ENCODE measurements around the gene IRAK2. TPM values are rescaled to one million over a fixed set of nuclear protein-coding genes. Genes with fewer than 3 reads are reported as not detected.

IRAK2 gene
- total RNA-seq, 4 donors from 2014 or later: 4.4 to 23.3 (median 9.6) TPM

GRCh38 chr3:10235551-10235950 is 70.8 kb downstream of the IRAK2 start:
- no peaks in the 10 kb centered on the region for H3K9me3 ChIP-seq
- H3K27ac ChIP-seq: no peak overlapping the region
- 75 to 92% methylated on average over 5 to 6 of the region's 6 CpGs for WGBS, 2 donors
- no peaks in the 10 kb centered on the region for H3K27me3 ChIP-seq
- no peak overlapping the region for H3K4me3 ChIP-seq
- intact Hi-C loops (cut with DNase I): no loop called here
- TF ChIP-seq CTCF (IDR thresholded peaks at IDR 0.05): no peak
- TF ChIP-seq POLR2A (IDR thresholded peaks at IDR 0.05): no peak
- no peaks in the 10 kb centered on the region for H3K4me1 ChIP-seq
- H3K36me3 ChIP-seq: peaks cover 8 to 76% (median 15%) of the 10 kb centered on the region in 3 donors
- no peak for DNase-seq

DNA sequence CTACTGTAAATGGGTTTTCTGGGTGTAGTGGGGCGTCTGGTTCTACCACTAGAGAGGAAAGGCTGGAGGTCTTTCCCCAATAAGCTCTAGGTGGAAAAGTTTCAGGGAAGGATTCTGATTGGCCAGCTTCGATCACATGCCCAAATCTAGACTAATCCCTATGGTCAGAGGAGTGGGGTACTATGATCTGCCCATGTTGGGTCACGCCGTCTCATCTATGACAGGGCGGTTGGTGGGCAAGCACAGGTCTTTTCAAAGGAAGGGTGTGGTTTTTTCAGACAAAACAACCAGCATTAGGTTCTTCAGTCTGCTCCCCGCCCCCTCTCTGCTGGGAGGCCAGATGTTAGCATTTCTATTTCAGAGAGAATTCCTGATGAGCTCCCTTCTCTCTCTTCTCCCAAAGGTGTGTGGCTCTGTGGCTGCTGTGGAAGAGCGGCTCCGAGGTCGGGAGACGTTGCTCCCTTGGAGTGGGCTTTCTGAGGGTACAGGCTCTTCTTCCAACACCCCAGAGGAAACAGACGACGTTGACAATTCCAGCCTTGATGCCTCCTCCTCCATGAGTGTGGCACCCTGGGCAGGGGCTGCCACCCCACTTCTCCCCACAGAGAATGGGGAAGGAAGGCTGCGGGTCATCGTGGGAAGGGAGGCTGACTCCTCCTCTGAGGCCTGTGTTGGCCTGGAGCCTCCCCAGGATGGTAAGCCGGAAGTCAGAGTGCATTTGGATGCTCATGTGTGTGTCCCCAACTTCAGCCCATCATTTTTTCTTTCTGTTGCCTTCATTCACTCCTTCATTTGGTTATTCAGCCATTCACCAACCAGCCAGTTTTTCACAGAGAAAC is 73.8 kb downstream of the IRAK2 start:
- Histone ChIP-seq H3K36me3 (peaks cover 8 to 75% (median 15%) of the 10 kb centered on the region in 3 donors), H3K27ac (no peak overlapping the region), H3K27me3 (no peaks in the 10 kb centered on the region), H3K4me3 (no peak overlapping the region), H3K9me3 (no peaks in the 10 kb centered on the region), H3K4me1 (peaks cover 0 to 6% (median 0%) of the 10 kb centered on the region in 3 donors)
- intact Hi-C loops (cut with DNase I): no loop called here
- DNase-seq: no peak
- 85 to 87% methylated on average over 9 of the region's 15 CpGs for WGBS, 2 donors
- no peak for TF ChIP-seq CTCF (IDR thresholded peaks at IDR 0.05)
- no peak for TF ChIP-seq POLR2A (IDR thresholded peaks at IDR 0.05)

GRCh38 chr3:10240799-10241198 is 76.1 kb downstream of the IRAK2 start:
- intact Hi-C loops (cut with DNase I): no loop called here
- TF ChIP-seq POLR2A (IDR thresholded peaks at IDR 0.05): no peak
- TF ChIP-seq CTCF (IDR thresholded peaks at IDR 0.05): no peak
- H3K36me3 ChIP-seq: peaks cover 3 to 69% (median 8%) of the 10 kb centered on the region in 3 donors
- no peaks in the 10 kb centered on the region for H3K27me3 ChIP-seq
- peaks cover 0 to 6% (median 0%) of the 10 kb centered on the region in 3 donors for H3K4me1 ChIP-seq
- peaks cover 0 to 16% (median 8%) of the 10 kb centered on the region in 3 donors for H3K9me3 ChIP-seq
- no peak overlapping the region for H3K27ac ChIP-seq
- DNase-seq: no peak
- 74 to 81% methylated on average over 4 to 6 of the region's 6 CpGs for WGBS, 2 donors
- no peak overlapping the region for H3K4me3 ChIP-seq

- Histone ChIP-seq H3K4me1 (peaks cover 0 to 9% (median 0%) of the 10 kb centered on the region in 3 donors), H3K27ac (peak overlapping the region in 2 of 4 donors; percentile 4 to 39), H3K9me3 (peaks cover 0 to 17% (median 14%) of the 10 kb centered on the region in 3 donors), H3K4me3 (no peak overlapping the region), H3K27me3 (no peaks in the 10 kb centered on the region), H3K36me3 (peaks cover 0 to 54% (median 0%) of the 10 kb centered on the region in 3 donors)
- 72 to 81% methylated on average over 6 to 7 of the region's 7 CpGs for WGBS, 2 donors
- intact Hi-C loops (cut with DNase I): no loop called here
- no peak for DNase-seq
- TF ChIP-seq POLR2A (IDR thresholded peaks at IDR 0.05) (no peak), CTCF (IDR thresholded peaks at IDR 0.05) (no peak)
Observed at GRCh38 chr3:10242182-10243065, 77.7 kb downstream of the IRAK2 start.
